Chondrocyte (in vitro differentiated cells): ENCODE measurements around the gene CBX4. TPM values are rescaled to one million over a fixed set of nuclear protein-coding genes. Genes with fewer than 3 reads are reported as not detected.

ENCODE experiments used
- DNase-seq: peaks from one replicate; pipeline ENCODE4 v3.0.0; 2021; ENCODE audit warnings: mixed read lengths, low spot score
- H3K27ac Mint-ChIP-seq: one replicate; pipeline ENCODE4 v1.8.0; 2021; ENCODE audit warnings: mild to moderate bottlenecking, moderate library complexity, mixed read lengths; ENCODE audit not compliant: unreplicated experiment
- H3K27me3 Mint-ChIP-seq: 2 replicates; pipeline ENCODE4 v1.8.0; 2021; ENCODE audit warnings: low read depth, mixed read lengths
- H3K36me3 Mint-ChIP-seq: 2 replicates; pipeline ENCODE4 v1.8.0; 2021; ENCODE audit warnings: low read depth, mixed read lengths
- H3K4me1 Mint-ChIP-seq: 2 replicates; pipeline ENCODE4 v1.8.0; 2021; ENCODE audit warnings: low read depth, mild to moderate bottlenecking, mixed read lengths
- H3K4me3 Mint-ChIP-seq: one replicate; pipeline ENCODE4 v1.8.0; 2021; ENCODE audit warnings: mild to moderate bottlenecking, moderate library complexity, mixed read lengths; ENCODE audit not compliant: unreplicated experiment
- H3K9me3 Mint-ChIP-seq: 2 replicates; pipeline ENCODE4 v1.8.0; 2021; ENCODE audit warnings: low read depth, mixed read lengths
- CTCF ChIP-seq: fragments of 200-600 bp; sonication (generic); IDR thresholded peaks from 2 replicates; pipeline ENCODE4 v1.5.0; 2021; ENCODE audit warnings: antibody characterized with exemption, mild to moderate bottlenecking, moderate library complexity
- total RNA-seq: library from RNA; stranded (reverse); gene quantifications from 3 replicates; pipeline ENCODE4 v1.2.1, GENCODE V29; 2021

The CBX4 gene
- total RNA-seq, 1 donor from 2014 or later = 26.8 TPM

GRCh38 chr17:79783891-79784290 is 55.3 kb downstream of the CBX4 start:
- Mint-ChIP-seq H3K4me1 (peaks cover 3% of the 10 kb centered on the region), H3K27ac (no peak overlapping the region), H3K4me3 (no peak overlapping the region), H3K27me3 (peaks cover 13% of the 10 kb centered on the region), H3K9me3 (no peaks in the 10 kb centered on the region), H3K36me3 (peaks cover 4% of the 10 kb centered on the region)
- TF ChIP-seq CTCF = no peak
- peak; percentile 79 for DNase-seq

Other genes starting within 250 kb of the CBX4 start
- not detected in 3 replicates for gene RBFOX3, start 228.4 kb downstream of the CBX4 start, total RNA-seq
- gene ENPP7, start 108.5 kb downstream of the CBX4 start, total RNA-seq = not detected in 3 replicates
- 4.1 to 11.8 TPM (median 4.9 TPM) in 3 replicates for gene CBX2, start 61.3 kb downstream of the CBX4 start, total RNA-seq
- 4.6 to 8.3 TPM (median 6.1 TPM) in 3 replicates for gene CBX8, start 42.4 kb downstream of the CBX4 start, total RNA-seq
- gene TBC1D16, start 196.4 kb upstream of the CBX4 start, total RNA-seq = 51.4 to 72.7 TPM (median 55.4 TPM) in 3 replicates
- gene CCDC40, start 197.2 kb upstream of the CBX4 start, total RNA-seq = 5.8 to 11.8 TPM (median 6.5 TPM) in 3 replicates